Psoas muscle (tissue), 8 donors: ENCODE data around the gene OARD1. TPM values are rescaled to one million over a fixed set of nuclear protein-coding genes. Genes with fewer than 3 reads are reported as not detected.

Experiments
- ATAC-seq, 4 donors: fragments of 200-7000 bp; cut with Tn5 transposase; one replicate each; pipeline ENCODE4 v1.9.1; 2020; ENCODE audit warnings: moderate library complexity in 3 of 4, mild to moderate bottlenecking in 2 of 4
- DNase-seq, 2 donors: peaks; one replicate each; pipeline ENCODE4 v3.0.0-alpha.2; 2020
- H3K27ac ChIP-seq: fragments of 200-600 bp; one replicate; pipeline ENCODE4 v1.8.0; 2022
- H3K27me3 ChIP-seq, 3 donors: fragments of 200-600 bp in 1 of 3; one replicate each; pipeline versions ENCODE4 v1.6.1 to v1.8.0; 2013 to 2022; ENCODE audit warnings: low read length in 2 of 3, mild to moderate bottlenecking in 2 of 3, moderate library complexity in 1 of 3; ENCODE audit not compliant: insufficient read depth in 3 of 3
- H3K36me3 ChIP-seq, 2 donors: fragments of 200-600 bp in 1 of 2; one replicate each; pipeline versions ENCODE4 v1.6.1 to v1.8.0; 2013 to 2022; ENCODE audit warnings: low read depth in 1 of 2, mild to moderate bottlenecking in 1 of 2, moderate library complexity in 1 of 2; ENCODE audit not compliant: insufficient read depth in 1 of 2
- H3K4me1 ChIP-seq: fragments of 200-600 bp; one replicate; pipeline ENCODE4 v1.8.0; 2022
- H3K4me3 ChIP-seq: fragments of 200-600 bp; one replicate; pipeline ENCODE4 v1.8.0; 2022; ENCODE audit warnings: mild to moderate bottlenecking
- H3K9me3 ChIP-seq: fragments of 200-600 bp; one replicate; pipeline ENCODE4 v1.8.0; 2022
- CTCF ChIP-seq: fragments of 200-600 bp; IDR thresholded peaks from one replicate; pipeline ENCODE4 v1.8.0; 2022; ENCODE audit warnings: antibody characterized with exemption
- WGBS, 3 donors: extraction: QIAGEN DNeasy Blood & Tissue Kit; methylation state at CpG; one replicate each; pipeline versions ENCODE4 v1.1.6 to v1.1.7; 2013; 5-methylcytosine and 5-hydroxymethylcytosine counted together
- intact Hi-C, 2 donors: fragments of 100-400 bp; cut with DNase I; formaldehyde crosslinking; loops; one replicate each; pipeline versions ENCODE4 v1.11.0 to v1.14.2; 2022
- polyA plus RNA-seq, 3 donors: library from polyadenylated mRNA; stranded (reverse); fragments of 200-250 nt; gene quantifications; one replicate each; pipeline ENCODE4 v1.2.3, GENCODE V29; 2013
- total RNA-seq, 4 donors: library from RNA; stranded (reverse); fragmentation: NEBNext Ultra II Directional in 2 of 4; extraction: Animal tissue kit (Norgen Biotek cat#: 25700) in 2 of 4; gene quantifications; one replicate each; pipeline versions ENCODE4 v1.2.1 to v1.2.4, GENCODE V29; 2021 to 2023
- donor health status: healthy with polysubstance abuse.
- donor health status: DM: no; HTN: no; CAD: no; lungs with moderate emphysema.
- donor health status: Bipolar disorder and iron deficiency.
- donor health status: healthy.
- donor health status: DM: yes; HTN: yes; CAD: no.
- donor health status: DM: no; HTN: no; CAD: no.
- donor health status: DM: no; HTN: no; CAD: no.
- donor health status: DM: yes; HTN: yes; CAD: no.

OARD1 gene
- total and polyA plus RNA-seq, 7 donors, result 13.5 to 74.6 (median 23.4) TPM

GRCh38 chr6:41065550-41066026 lies 6.6 kb downstream of the OARD1 start:
- H3K9me3 ChIP-seq, result no peaks in the 10 kb centered on the region
- peaks cover 2 to 92% of the 10 kb centered on the region in 2 donors for H3K36me3 ChIP-seq
- peak overlapping the region; percentile 92 for H3K27ac ChIP-seq
- no peak overlapping the region for H3K4me3 ChIP-seq
- TF ChIP-seq CTCF, result no peak
- peaks cover 39% of the 10 kb centered on the region for H3K4me1 ChIP-seq
- no peak for DNase-seq
- no peaks in the 10 kb centered on the region for H3K27me3 ChIP-seq
- intact Hi-C loops, result loop anchor here (5.0 to 10.0 kb wide), 3 partner anchors 38 to 61 kb away; no protein-coding TSS in a partner anchor
- WGBS, 3 donors, result 73 to 82% (median 79%) methylated on average over 2 of the region's 2 CpGs
- no peak for ATAC-seq

- Histone ChIP-seq H3K4me3 (peak overlapping the region; percentile 63), H3K4me1 (peaks cover 46% of the 10 kb centered on the region), H3K9me3 (no peaks in the 10 kb centered on the region), H3K27me3 (no peaks in the 10 kb centered on the region), H3K36me3 (peaks cover 2 to 90% of the 10 kb centered on the region in 2 donors), H3K27ac (peak overlapping the region; percentile 92)
- intact Hi-C loops, result loop anchor here (5.0 to 10.0 kb wide), 3 partner anchors 38 to 60 kb away; no protein-coding TSS in a partner anchor
- no peak for DNase-seq
- no peak for ATAC-seq
- no peak for TF ChIP-seq CTCF
- 39 to 69% (median 56%) methylated on average over 5 of the region's 5 CpGs for WGBS, 3 donors
Measured at GRCh38 chr6:41064841-41065240, 7.3 kb downstream of the OARD1 start.

- intact Hi-C loops, result loop anchor here in 1 of 2 donors (10.0 kb wide), 1 partner anchor 59 kb away; no protein-coding TSS in a partner anchor
- Histone ChIP-seq H3K4me3 (peak overlapping the region; percentile 63), H3K9me3 (no peaks in the 10 kb centered on the region), H3K4me1 (peaks cover 48% of the 10 kb centered on the region), H3K36me3 (peaks cover 2 to 82% of the 10 kb centered on the region in 2 donors), H3K27me3 (no peaks in the 10 kb centered on the region), H3K27ac (peak overlapping the region; percentile 92)
- WGBS, 3 donors, result 32 to 60% (median 34%) methylated on average over 2 of the region's 2 CpGs
- no peak for TF ChIP-seq CTCF
- no peak for DNase-seq
- peak; percentile 83 to 87 (median 86) for ATAC-seq
Measured at GRCh38 chr6:41063884-41064285, 8.3 kb downstream of the OARD1 start.

GRCh38 chr6:41062056-41062455 lies 10.1 kb downstream of the OARD1 start:
- intact Hi-C loops, result loop anchor here in 1 of 2 donors (10.0 kb wide), 1 partner anchor 57 kb away; no protein-coding TSS in a partner anchor

More at GRCh38 chr6:41062056-41062455, 10.1 kb downstream of the OARD1 start:
- Histone ChIP-seq H3K9me3 (no peaks in the 10 kb centered on the region), H3K4me3 (peak overlapping the region; percentile 63), H3K27me3 (no peaks in the 10 kb centered on the region), H3K27ac (peak overlapping the region; percentile 92), H3K4me1 (peaks cover 53% of the 10 kb centered on the region), H3K36me3 (peaks cover 2 to 71% of the 10 kb centered on the region in 2 donors)
- TF ChIP-seq CTCF, result no peak
- 25 to 40% (median 33%) methylated on average over 1 of the region's 1 CpG for WGBS, 3 donors
- ATAC-seq (no peak), DNase-seq (no peak)
